ENCODE results near the gene EGFL7.

DNA sequence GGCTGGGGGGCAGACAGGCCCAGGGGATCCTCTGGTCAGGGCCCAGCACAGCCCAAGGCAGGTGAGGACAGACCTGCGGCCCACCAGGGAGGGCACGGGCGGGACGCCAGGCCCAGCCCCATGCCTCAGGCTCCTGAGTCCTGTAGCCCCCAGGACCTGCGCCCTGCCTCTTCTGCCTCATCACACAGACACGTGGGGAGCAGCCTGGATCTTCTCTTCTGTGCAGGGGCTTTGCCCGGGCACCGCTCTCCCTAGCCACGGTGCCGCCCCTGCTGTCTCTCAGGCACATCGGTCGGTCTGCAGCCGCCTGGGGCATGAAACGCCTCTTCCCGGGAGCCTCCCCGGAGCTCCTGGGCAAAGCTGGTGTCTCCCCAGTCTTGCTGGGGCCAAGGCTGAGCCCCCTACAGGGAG, 40.2 kb upstream of the EGFL7 start:
- TF ChIP-seq, protein P1, sequence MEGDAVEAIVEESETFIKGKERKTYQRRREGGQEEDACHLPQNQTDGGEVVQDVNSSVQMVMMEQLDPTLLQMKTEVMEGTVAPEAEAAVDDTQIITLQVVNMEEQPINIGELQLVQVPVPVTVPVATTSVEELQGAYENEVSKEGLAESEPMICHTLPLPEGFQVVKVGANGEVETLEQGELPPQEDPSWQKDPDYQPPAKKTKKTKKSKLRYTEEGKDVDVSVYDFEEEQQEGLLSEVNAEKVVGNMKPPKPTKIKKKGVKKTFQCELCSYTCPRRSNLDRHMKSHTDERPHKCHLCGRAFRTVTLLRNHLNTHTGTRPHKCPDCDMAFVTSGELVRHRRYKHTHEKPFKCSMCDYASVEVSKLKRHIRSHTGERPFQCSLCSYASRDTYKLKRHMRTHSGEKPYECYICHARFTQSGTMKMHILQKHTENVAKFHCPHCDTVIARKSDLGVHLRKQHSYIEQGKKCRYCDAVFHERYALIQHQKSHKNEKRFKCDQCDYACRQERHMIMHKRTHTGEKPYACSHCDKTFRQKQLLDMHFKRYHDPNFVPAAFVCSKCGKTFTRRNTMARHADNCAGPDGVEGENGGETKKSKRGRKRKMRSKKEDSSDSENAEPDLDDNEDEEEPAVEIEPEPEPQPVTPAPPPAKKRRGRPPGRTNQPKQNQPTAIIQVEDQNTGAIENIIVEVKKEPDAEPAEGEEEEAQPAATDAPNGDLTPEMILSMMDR (conservative IDR thresholded peaks at IDR 0.05) = no peak
- no peak for TF ChIP-seq ZFX (IDR thresholded peaks at IDR 0.05)
